Fibroblast of skin of scalp (primary cell): ENCODE data around the gene CFAP410.

Source experiments
- DNase-seq: peaks from one replicate; pipeline ENCODE4 v3.0.0-alpha.2; 2013

The CFAP410 gene

DNA sequence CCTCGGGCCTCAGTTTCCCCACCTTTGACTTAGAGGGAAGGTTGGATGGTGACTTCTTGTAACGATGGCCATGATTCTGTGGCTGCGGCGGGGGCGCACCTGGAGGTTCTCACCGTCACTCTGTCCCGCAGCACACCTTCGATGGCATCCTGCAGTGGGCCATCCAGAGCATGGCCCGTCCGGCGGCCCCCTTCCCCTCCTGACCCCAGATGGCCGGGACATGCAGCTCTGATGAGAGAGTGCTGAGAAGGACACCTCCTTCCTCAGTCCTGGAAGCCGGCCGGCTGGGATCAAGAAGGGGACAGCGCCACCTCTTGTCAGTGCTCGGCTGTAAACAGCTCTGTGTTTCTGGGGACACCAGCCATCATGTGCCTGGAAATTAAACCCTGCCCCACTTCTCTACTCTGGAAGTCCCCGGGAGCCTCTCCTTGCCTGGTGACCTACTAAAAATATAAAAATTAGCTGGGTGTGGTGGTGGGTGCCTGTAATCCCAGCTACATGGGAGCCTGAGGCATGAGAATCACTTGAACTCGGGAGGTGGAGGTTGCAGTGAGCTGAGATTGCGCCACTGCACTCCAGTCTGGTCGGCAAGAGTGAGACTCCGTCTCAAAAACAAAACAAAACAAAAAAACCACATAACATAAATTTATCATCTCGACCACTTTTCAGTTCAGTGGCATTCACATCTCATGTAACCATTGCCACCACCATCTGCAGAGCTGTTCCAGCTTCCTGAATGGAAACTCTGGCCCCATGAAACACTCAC lies 41.5 kb downstream of the CFAP410 start:
- peak; percentile 81 for DNase-seq

DNA sequence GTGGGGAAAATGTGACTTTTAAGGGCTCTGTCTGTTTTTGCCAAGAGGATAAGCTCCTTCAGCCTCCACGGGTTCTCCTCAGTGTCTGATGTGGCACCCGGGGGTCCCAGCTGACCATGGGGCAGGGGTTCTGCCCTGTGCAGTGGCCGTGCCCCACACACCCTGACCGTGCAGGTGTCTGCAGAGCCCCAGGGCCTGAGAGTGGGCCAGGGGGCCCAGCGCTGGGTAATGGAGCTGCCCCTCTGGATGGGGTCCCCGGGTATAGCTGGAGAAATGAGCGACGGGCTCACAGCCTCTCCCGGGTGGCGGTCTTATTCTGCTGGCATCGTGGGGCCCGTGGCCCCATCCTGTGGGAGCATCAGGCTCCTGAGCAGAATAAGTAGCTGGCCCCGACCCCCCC lies 42.3 kb downstream of the CFAP410 start:
- no peak for DNase-seq

DNA sequence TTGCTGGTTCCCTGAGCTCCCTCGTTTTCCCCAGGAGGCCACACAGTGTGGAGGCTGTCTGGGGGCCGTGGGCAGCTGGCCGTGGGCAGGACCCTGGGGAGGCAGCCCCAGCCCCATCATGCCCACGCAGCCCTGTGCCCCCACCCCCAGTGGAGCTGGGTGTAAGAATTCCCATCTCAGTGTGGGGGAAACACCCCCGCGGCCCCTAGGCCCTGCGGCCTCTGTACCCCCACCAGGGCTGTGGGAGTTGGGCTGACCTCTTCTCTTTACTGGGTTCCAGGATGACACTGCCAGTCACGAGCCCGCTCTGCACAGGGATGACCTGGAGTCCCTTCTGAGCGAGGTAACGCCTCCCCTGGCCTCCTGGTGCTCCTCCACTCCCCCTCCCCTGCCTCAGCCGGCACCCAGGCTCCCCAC lies 43.1 kb downstream of the CFAP410 start:
- no peak for DNase-seq

DNA sequence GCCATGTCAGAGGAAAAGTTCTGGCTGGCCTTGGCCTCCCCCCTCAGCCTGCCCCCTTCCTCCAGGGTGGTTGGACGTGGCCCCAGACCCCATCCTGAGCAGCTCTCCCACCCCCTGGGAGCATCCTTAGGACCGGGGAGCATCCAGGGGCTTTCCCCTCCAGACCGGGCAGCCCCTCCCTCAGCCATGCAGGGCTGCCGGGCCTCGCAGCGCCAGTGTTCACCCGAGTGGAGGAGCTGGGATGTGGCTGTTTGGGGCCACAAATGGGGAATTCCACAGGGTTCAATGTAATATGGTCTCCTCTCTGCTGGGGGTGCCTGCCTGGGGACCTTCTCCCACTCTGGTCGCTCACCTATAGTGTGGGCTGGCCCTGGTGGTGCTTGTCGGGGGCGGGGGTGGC lies 43.5 kb downstream of the CFAP410 start:
- DNase-seq: no peak

DNA sequence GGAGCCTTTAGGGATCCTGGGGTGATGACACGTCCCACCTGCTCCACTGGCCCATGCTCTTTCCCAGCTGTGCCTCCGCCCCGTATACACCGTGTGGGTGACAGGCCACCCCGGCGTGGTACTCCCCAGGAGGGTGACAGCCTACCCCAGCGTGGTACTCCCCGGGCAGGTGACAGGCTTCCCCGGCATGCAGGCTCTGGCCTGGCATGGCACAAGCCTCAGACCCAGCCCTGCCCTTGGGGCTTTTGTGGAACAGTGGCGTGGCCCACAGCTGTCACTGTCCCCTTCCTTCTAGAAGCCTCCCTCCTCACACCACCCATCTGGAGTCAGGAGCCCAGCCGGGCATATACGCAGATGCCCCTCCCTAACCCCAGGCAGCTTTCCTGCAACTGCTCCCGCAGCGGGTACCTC lies 44.0 kb downstream of the CFAP410 start:
- DNase-seq: peak; percentile 19

DNA sequence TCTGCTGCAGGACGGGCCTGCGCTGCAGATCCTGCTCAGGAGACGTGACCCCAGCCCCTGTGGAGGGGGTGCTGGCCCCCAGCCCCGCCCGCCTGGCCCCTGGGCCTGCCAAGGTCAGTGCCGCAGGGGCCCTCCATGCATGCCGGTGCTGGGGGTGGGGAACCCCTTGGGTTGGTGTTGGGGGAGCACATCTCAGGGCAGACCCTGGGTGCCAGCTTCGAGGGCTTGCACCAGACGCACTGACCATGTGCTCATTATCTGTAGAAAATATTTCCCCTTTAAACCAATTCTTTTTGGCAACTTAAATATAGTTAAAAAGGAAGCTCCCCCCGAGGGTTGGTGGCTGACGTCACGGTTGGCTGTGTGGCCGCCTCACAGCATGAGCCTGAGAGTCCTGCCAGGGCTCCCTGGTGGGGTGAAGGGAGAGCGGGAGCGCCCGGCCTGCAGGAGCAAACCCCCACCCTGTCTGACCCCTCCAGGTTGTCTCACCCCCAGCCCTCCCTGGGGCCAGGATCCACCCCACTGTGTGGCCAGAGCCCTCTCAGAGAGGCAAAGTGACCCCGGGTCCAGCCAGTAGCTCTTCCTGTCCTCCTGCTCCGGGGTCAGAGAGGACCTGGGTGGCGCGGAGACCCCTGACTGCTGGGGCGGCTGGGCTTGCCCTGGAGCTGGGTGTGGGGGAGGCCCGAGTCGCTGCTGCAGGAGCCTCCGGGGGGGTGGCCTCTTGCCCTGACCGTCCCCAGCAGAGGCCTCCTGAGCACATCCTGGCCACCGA lies 44.6 kb downstream of the CFAP410 start:
- peak; percentile 61 for DNase-seq

DNA sequence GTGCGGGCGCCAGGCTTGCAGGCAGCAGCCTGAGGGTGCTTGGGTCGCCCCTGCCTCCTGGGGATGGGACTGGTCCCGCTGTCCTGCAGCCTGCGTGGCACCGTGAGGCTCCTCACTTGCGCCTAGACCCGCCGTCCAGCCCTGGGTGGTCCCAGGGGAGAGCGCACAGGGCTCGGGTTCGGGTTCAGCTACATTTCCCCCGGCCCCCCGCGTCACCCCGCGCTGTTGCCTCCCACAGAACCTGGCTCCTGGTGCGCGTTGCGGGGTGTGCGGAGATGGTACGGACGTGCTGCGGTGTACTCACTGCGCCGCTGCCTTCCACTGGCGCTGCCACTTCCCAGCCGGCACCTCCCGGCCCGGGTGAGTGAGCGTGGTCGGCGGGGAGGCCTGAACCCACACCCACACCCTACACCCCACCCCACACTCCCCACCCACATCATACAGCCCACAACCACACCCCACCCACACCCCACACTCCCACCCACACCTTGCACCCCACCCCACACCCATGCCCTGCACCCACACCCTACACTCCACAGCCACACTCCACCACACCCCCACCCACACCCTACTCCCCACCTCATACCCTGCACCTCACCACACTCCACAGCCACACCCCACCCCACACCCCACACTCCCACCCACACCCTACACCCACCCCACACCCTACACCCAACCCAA lies 45.5 kb downstream of the CFAP410 start:
- no peak for DNase-seq

DNA sequence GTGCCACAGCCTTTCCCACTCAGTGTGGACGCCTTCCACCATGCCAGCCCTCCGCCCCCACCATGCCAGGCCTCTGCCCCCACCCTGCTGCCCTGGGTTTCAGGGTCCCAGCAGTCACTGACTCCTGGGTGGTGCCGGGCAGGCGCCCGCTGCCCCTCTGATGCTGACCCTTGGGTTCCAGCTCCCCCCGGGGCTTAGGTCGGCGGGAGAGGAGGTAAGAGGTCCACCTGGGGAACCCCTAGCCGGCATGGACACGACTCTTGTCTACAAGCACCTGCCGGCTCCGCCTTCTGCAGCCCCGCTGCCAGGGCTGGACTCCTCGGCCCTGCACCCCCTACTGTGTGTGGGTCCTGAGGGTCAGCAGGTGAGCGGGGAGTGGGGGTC lies 46.4 kb downstream of the CFAP410 start:
- DNase-seq: no peak

DNA sequence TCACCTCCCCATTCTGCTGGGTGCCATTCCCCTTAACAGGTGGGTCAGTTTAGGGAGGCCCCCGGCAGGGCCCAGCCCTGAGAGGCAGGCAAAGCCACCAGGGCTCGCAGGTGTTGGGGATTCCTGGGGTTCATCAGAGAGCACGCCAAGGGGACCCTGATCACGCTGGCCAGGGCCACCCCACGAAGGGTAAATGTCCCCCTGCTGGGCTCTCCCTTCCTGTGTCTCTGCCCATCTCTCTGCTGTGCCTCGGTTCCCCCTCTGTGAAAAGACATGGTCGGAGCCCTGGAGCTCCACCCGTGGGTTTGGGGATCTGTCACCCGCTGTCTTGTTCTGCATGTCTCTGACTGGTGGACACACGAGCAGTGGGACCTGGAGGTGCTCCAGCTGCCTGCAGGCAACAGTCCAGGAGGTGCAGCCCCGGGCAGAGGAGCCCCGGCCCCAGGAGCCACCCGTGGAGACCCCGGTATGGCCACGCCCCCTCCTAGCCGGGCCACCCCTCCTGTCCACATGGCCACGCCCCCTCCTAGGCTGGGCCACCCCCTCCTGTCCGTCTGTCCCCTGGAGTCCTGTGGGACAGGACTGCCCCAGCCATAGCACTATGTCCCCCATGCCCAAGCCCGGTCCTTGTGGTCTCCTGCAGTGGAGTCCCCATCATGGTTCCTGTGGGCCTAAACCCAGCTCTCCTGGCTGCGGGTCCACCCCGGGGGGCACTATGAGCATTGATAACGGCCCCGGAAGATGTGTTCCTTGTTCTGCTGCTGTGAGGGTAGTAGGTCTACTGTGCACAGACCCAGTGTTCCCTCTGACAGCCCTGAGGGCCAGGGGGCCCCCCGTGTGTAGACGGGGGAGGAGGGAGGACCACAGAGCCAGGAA lies 47.0 kb downstream of the CFAP410 start:
- DNase-seq: no peak

DNA sequence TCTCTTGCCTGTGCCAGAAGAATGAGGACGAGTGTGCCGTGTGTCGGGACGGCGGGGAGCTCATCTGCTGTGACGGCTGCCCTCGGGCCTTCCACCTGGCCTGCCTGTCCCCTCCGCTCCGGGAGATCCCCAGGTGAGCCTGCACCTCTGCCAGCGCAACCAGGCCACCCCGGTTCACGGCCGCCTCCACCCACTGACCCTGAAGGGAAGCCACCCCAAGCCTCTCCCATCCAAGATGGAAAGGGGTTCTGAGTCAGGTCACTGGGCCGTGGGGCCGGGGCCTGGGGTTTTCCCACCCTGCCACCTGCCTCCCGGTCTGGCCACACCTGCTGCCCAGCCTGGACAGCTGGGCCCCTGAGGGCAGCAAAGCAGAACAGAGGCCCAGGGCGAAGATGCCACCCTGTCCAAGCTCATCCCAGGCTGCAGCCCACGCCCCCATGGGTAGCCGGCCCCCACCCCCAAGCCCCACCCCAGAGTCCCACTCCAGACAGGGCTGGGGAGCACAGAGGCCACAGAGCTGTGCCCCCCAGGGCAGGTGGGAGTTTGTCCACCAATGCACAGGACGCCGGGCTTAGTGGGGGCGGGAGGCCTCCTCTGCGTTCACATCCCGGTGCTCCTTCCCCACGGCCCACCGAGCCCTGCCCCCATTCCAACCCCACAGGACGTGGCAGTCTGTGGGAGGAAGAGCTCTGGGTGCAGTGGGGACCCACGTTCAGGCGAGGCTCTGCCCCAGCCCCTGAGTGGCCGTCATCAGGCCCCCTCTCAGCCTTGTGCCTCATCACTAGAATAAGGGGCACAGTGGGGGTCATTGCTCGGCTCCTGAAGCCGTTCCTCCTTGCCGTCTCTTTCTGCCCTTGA lies 47.9 kb downstream of the CFAP410 start:
- DNase-seq: no peak

DNA sequence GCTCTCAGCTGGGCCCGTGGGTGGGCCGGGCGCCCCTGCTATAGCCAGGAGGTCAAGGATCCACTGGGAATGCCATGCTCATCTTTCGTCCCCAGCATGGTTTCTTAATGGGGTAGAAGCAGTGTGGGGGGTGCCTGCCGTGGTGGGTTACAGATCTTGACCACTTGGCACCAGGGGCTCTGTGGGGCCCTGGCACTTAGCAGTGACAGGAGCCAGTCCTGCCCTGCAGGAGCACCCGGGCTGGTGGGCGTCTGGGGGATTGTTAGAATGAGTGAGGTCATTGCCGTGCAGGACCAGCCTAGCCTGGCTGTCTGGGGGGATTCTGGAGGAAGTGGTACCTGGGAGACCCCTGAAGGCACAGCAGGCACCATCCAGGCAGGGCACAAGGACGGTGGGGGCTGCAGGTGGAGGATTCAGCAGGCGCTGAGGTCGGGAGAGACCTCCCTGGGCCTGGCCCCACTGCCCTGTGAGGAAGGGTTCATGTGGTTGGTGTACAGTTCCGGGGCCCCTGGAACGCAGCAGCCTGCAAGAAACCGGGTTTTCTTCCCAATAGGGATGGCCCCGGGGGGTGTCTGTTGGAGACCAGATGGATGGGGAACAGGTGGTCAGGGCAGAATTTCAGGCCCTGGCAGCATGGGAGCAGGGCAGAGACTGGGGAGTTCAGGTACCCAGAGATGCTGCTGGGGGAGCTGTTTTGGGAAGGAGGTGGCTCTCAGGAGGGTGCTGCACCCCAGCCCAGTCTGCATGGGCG lies 48.7 kb downstream of the CFAP410 start:
- DNase-seq: no peak

DNA sequence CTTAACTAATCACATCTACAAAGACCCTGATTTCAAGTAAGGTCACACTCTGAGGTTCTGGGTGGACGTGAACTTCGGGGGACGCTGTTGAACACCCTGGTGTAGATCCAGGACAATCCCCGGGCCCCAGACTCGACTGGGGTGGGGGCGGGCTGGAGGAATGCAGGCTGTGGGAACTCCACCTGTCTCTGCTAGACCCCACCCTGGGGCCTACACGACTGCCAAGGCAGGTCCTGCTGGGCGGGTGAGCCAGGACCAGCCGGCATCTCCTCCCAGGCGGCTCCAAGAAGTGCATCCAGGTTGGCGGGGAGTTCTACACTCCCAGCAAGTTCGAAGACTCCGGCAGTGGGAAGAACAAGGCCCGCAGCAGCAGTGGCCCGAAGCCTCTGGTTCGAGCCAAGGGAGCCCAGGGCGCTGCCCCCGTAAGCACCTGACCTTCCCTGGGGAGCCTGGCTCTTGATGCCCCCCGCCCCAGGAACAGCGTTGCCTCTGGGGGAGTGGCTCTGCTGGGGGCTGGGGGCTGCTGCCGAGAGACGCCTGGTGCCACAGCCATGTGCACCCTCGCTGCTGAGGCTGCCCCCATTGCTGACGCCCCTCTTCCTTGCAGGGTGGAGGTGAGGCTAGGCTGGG lies 49.7 kb downstream of the CFAP410 start:
- no peak for DNase-seq

DNA sequence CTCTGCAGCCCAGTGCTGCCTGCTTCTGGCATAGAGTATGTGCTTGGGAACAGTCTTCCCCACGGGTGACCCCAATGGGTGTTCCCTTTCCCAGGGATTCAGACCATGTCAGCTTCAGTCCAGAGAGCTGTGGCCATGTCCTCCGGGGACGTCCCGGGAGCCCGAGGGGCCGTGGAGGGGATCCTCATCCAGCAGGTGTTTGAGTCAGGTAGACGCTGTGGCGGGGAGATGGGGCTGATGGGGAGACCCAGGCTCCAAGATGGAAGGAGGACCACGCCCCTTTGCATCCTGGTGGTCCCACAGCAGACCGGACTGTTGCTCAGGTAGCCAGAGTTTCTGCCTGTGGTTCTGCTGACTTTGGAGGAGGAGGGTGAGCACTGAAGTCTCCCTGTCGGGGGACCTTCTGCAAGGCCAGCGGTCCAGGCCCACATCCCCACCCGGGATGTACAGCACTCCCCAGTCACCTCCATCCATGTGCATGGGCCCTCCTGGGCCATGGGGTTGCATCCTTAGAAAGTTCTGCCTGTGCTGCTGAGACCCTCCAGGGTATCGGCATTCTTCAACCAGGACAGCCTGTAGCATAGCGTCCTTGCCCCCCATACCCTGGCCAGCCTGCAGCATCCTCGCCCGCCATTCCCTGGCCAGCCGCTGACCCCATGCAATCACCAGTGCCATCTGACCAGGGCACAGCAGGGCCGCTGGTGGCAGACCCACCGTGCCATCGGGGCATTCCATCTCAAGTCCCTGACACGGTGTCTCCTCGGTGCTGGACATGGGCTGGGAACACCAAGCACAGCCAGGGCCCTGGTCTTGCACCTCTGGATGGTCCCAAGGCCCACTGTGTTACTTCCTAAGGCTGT lies 50.7 kb downstream of the CFAP410 start:
- no peak for DNase-seq

DNA sequence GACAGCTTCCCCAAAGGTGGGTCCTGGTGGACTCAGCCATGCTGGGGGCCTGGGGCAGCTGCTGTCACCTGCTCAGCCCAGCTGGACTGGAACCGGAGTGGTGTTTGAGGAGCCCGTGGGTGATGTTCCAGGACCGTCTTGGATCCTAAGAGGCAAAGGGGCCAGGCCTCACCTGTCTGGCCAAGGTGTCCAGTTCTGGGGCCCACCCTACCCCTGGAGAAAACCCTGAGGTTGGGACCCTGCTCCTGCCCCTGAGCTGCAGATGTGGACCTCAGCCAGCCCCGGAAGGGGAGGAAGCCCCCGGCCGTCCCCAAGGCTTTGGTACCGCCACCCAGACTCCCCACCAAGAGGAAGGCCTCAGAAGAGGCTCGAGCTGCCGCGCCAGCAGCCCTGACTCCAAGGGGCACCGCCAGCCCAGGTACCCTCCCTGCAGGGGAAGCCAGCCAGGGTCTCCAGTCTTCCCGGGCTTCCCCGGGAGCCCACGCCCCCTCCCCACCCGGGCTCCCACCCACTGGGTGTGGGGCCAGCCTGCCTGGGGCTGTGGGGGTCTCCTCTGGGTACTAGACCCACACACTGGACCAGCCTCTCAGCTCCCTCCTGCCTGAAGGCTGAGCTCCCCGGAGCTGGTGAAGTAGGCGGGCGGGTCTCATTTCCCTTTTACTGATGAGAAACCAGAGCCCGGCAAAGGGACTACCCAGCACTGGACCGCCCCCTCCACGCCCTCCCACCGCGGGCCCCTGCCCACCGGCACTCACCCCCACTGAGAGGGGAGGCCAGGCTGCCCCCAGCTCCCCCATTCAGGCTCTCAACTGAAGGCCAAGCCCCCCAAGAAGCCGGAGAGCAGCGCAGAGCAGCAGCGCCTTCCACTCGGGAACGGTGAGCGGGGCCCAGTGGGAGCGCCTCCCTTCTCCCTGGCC lies 52.2 kb downstream of the CFAP410 start:
- DNase-seq: no peak

DNA sequence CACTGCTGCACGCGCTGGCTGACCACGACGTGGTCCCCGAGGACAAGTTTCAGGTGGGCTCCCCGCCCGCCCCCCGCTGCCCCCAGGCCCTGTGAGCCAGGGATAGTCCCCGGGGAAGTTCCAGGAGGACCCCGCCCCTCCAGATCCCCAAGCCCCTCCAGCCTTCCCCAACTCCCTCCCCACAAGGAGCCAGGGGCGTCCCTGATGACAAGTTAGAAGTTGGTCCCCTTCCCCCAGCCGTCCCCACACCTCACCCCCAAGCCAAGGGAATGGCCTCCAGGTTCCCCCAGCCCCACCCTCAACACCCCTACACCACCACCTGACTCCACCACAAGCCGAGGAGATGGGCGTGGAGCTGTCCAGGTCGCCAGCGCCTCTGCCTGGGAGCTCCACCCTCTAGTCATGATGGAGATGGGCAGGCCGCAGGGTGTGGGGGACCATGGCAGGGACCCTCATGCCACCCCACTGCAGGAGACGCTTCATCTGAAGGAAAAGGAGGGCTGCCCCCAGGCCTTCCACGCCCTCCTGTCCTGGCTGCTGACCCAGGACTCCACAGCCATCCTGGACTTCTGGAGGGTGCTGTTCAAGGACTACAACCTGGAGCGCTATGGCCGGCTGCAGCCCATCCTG lies 53.0 kb downstream of the CFAP410 start:
- DNase-seq: no peak

DNA sequence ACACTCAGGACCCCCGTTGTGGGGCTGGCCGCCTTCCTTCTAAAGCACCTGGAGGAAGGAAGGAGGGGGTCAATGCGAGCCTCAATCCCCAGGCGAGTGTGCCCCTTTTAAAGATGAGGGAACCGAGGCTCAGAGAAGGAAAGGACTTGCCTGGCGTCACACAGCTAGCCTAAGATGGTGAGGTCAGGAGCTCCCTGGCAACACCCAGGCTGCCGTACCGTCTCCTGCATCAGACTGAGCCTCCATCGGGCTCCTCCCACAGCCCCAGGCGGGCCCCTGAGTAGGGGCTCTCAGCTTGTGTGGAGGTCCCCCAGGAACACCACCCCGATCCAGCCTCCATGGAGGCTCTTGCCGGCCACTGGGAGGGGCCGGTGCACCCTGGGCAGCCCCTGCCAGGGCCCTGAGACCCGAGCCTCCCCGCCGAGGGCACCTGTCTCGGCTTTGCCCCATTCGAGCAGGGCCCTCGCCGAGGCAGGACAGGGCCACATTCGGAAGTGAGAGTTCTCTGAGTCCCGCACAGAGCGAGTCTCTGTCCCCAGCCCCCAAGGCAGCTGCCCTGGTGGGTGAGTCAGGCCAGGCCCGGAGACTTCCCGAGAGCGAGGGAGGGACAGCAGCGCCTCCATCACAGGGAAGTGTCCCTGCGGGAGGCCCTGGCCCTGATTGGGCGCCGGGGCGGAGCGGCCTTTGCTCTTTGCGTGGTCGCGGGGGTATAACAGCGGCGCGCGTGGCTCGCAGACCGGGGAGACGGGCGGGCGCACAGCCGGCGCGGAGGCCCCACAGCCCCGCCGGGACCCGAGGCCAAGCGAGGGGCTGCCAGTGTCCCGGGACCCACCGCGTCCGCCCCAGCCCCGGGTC lies 53.8 kb downstream of the CFAP410 start, which contains the start of gene AIRE:
Gene AIRE, plus strand, starts transcription at position 739 of the 855 bp plus-strand sequence. CDS start 131 bp downstream, outside the sequence.
- peak; percentile 58 for DNase-seq
